ENCODE results near the gene CAPN1.

CAPN1 gene

GRCh38 chr11:65134952-65135632 is 46.6 kb upstream of the CAPN1 start:
- TF ChIP-seq, protein P1, sequence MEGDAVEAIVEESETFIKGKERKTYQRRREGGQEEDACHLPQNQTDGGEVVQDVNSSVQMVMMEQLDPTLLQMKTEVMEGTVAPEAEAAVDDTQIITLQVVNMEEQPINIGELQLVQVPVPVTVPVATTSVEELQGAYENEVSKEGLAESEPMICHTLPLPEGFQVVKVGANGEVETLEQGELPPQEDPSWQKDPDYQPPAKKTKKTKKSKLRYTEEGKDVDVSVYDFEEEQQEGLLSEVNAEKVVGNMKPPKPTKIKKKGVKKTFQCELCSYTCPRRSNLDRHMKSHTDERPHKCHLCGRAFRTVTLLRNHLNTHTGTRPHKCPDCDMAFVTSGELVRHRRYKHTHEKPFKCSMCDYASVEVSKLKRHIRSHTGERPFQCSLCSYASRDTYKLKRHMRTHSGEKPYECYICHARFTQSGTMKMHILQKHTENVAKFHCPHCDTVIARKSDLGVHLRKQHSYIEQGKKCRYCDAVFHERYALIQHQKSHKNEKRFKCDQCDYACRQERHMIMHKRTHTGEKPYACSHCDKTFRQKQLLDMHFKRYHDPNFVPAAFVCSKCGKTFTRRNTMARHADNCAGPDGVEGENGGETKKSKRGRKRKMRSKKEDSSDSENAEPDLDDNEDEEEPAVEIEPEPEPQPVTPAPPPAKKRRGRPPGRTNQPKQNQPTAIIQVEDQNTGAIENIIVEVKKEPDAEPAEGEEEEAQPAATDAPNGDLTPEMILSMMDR (IDR thresholded peaks at IDR 0.05; ENCODE audit: low read depth, low read length, missing control alignments) = no peak
- Histone ChIP-seq H3K4me3 (ENCODE audit: low read depth, low read length) (peak overlapping the region; percentile 94), H3K27me3 (replicated peaks) (no peaks in the 10 kb centered on the region), H3K36me3 (replicated peaks) (peaks cover 26% of the 10 kb centered on the region), H3K27ac (peak overlapping the region; percentile 100)
- in situ Hi-C loops (cut with HindIII; ENCODE audit: low pct_ligation_motif_present, low sequenced_read_pairs) = no loop called here
- peak; percentile 95 for DNase-seq

DNA sequence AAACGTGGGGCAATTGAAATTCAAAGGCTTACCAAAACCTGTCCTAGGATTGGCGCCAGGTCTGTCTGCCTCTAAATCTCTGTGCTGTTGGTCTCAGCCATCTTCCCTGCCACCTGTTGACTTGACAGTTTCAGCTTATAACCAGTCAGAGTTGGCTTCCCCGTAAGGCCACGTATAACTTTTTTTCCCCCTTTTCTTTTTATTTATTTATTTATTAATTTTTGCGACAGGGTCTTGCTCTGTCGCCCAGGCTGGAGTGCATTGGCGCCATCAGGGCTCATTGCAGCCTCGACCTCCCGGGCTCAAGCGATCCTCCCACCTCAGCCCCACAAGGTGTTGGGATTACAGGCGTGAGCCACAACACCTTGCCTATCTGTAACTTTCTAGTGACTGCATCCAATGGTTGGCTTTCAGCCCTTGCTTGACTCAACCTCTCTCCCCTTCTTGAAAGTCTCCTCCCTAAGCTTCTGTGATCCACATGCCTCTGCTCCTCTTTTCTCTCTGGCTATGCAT is 46.0 kb upstream of the CAPN1 start:
- TF ChIP-seq, protein P1 (IDR thresholded peaks at IDR 0.05; ENCODE audit: low read depth, low read length, missing control alignments) = no peak
- Histone ChIP-seq H3K27ac (no peak overlapping the region), H3K27me3 (replicated peaks) (no peaks in the 10 kb centered on the region), H3K36me3 (replicated peaks) (peaks cover 23% of the 10 kb centered on the region), H3K4me3 (ENCODE audit: low read depth, low read length) (peak overlapping the region; percentile 94)
- DNase-seq = no peak
- in situ Hi-C loops (cut with HindIII; ENCODE audit: low pct_ligation_motif_present, low sequenced_read_pairs) = no loop called here

- Histone ChIP-seq H3K36me3 (replicated peaks) (peaks cover 14% of the 10 kb centered on the region), H3K27ac (no peak overlapping the region), H3K27me3 (replicated peaks) (no peaks in the 10 kb centered on the region), H3K4me3 (ENCODE audit: low read depth, low read length) (no peak overlapping the region)
- no peak for DNase-seq
- in situ Hi-C loops (cut with HindIII; ENCODE audit: low pct_ligation_motif_present, low sequenced_read_pairs) = no loop called here
- TF ChIP-seq, protein P1 (IDR thresholded peaks at IDR 0.05; ENCODE audit: low read depth, low read length, missing control alignments) = no peak
Observed at GRCh38 chr11:65136515-65137096, 45.1 kb upstream of the CAPN1 start.

GRCh38 chr11:65141896-65142494 is 39.7 kb upstream of the CAPN1 start:
- in situ Hi-C loops (cut with HindIII; ENCODE audit: low pct_ligation_motif_present, low sequenced_read_pairs) = no loop called here
- H3K27ac ChIP-seq = no peak overlapping the region
- DNase-seq = no peak
- H3K27me3 ChIP-seq (replicated peaks) = no peaks in the 10 kb centered on the region
- H3K4me3 ChIP-seq (ENCODE audit: low read depth, low read length) = no peak overlapping the region
- TF ChIP-seq, protein P1 (IDR thresholded peaks at IDR 0.05; ENCODE audit: low read depth, low read length, missing control alignments) = no peak
- H3K36me3 ChIP-seq (replicated peaks) = no peaks in the 10 kb centered on the region

DNA sequence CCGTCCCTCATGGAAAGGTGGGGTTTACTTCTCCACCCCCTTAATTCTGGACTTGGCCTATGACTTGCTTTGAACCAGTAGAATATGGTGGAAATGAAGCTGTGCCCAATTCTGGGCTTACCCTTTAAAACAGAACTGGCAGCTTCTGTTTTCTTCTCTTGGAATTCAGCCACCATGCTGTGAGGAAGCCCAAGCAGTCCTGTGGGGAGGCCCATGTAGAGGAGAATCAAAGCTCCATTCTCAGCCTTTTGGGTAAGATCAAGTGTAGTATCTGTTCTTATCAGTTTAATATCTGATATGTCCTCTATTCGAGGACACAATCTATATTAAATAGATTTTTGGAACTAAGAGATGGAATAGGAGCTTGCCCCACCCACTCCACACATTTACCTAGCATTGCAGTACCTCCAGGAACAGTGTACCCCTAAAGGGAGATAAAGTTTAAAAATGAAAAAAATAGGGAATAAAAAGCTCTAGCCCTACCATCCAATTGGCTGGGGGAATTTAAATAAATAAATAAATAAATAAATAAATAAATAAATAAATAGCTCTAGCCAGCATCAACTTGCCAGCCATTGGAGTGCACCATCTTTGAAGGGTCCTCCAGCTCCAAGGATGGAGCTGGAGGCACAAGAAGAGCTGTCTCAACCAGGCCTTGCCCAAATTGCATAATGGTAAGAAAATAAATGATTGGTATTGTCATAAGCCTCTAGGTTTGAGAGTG is 34.2 kb upstream of the CAPN1 start:
- in situ Hi-C loops (cut with HindIII; ENCODE audit: low pct_ligation_motif_present, low sequenced_read_pairs) = no loop called here
- DNase-seq = no peak
- TF ChIP-seq, protein P1 (IDR thresholded peaks at IDR 0.05; ENCODE audit: low read depth, low read length, missing control alignments) = no peak
- no peak overlapping the region for H3K4me3 ChIP-seq (ENCODE audit: low read depth, low read length)
- H3K27ac ChIP-seq = no peak overlapping the region
- no peaks in the 10 kb centered on the region for H3K36me3 ChIP-seq (replicated peaks)
- H3K27me3 ChIP-seq (replicated peaks) = no peaks in the 10 kb centered on the region
